ENCODE data around the gene SFPQ. TPM values are rescaled to one million over a fixed set of nuclear protein-coding genes. Genes with fewer than 3 reads are reported as not detected.

SFPQ gene
- total and polyA plus RNA-seq, 12 donors: 80.0 to 224 (median 95.2) TPM

DNA sequence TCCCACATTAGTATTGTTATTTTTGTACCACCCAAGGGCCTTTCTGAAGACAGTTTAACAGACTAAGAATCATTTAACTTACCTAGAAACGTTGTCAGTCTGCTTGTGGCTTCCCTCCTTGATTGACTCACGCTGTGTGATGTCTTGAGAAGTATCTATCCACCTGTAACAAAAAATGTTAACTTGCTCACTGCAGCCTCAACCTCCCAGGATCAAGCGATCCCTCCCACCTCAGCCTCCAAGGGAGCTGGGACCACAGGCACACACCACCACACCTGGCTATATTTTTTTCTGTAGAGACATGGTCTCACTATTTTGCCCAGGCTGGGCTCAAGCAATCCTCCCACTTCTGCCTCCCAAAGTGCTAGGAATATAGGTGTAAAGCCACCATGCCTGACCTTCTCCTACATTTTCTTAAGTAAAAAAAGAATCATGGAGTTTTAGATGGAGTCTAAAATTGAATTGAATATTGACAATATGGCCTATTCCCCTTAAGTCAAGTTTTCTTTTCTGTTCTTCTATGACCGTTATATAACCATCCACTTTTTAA, 15.6 kb downstream of the SFPQ start:
- DNase-seq (no peak), ATAC-seq (no peak)
- Histone ChIP-seq H3K9me3 (no peaks in the 10 kb centered on the region), H3K4me1 (peaks cover 3 to 48% (median 37%) of the 10 kb centered on the region in 9 donors), H3K36me3 (peaks cover 0 to 88% (median 72%) of the 10 kb centered on the region in 9 donors), H3K27ac (no peak overlapping the region), H3K4me3 (no peak overlapping the region), H3K27me3 (no peaks in the 10 kb centered on the region)
- WGBS, 2 donors: 92 to 93% methylated on average over 4 of the region's 4 CpGs
- TF ChIP-seq, protein P1, sequence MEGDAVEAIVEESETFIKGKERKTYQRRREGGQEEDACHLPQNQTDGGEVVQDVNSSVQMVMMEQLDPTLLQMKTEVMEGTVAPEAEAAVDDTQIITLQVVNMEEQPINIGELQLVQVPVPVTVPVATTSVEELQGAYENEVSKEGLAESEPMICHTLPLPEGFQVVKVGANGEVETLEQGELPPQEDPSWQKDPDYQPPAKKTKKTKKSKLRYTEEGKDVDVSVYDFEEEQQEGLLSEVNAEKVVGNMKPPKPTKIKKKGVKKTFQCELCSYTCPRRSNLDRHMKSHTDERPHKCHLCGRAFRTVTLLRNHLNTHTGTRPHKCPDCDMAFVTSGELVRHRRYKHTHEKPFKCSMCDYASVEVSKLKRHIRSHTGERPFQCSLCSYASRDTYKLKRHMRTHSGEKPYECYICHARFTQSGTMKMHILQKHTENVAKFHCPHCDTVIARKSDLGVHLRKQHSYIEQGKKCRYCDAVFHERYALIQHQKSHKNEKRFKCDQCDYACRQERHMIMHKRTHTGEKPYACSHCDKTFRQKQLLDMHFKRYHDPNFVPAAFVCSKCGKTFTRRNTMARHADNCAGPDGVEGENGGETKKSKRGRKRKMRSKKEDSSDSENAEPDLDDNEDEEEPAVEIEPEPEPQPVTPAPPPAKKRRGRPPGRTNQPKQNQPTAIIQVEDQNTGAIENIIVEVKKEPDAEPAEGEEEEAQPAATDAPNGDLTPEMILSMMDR (IDR thresholded peaks at IDR 0.05): no peak
- intact Hi-C loops (cut with DNase I): loop anchor here in 1 of 10 donors (10.0 kb wide), 1 partner anchor 143 kb away; the partner anchor contains the start of gene ZMYM6

DNA sequence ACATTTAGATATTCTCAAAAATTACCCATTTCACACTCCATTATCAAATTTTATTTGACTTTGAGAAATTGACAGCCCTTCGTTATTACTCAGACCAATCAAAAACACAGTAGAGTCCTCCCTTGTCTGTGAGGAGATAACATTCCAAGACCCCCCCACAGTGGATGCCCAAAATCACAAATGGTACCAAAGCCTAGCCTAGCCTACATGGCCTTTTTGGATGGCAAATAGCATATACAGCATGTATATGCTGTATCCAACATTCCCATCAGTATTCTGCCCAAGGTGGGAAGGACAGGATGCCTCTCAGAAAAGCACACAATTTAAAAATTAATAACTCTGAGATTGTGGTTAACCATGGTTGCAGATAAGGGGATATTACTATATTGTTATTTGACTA, 17.3 kb downstream of the SFPQ start:
- TF ChIP-seq, protein P1 (IDR thresholded peaks at IDR 0.05): no peak
- Histone ChIP-seq H3K4me3 (no peak overlapping the region), H3K9me3 (no peaks in the 10 kb centered on the region), H3K27me3 (no peaks in the 10 kb centered on the region), H3K4me1 (peaks cover 3 to 33% (median 23%) of the 10 kb centered on the region in 9 donors), H3K27ac (no peak overlapping the region), H3K36me3 (peaks cover 0 to 71% (median 56%) of the 10 kb centered on the region in 9 donors)
- no peak for DNase-seq
- WGBS, 2 donors: 89 to 95% methylated on average over 1 of the region's 1 CpG
- no peak for ATAC-seq
- intact Hi-C loops (cut with DNase I): loop anchor here in 1 of 10 donors (10.0 kb wide), 1 partner anchor 141 kb away; the partner anchor contains the start of gene ZMYM6

DNA sequence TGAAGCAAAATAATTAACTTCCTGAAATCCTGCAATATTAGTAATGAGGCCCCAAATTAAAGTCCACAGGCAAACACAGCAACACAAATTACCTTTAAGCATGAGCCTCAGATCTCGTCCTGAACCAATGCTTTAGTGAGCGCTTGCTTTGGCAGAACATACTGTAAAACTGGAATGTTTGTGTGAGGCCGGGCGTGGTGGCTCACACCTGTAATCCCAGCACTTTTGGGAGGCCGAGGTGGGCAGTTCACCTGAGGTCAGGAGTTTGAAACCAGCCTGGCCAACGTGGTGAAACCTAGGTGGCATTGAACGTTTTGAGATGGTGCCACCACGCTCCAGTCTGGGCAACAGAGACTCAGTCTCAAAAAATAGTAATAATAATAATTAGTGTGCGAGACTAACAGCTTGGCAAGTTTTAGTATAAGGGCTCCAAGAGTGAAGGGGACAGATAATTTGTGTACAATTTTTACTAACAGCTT, 17.8 kb downstream of the SFPQ start:
- Histone ChIP-seq H3K4me3 (no peak overlapping the region), H3K27me3 (no peaks in the 10 kb centered on the region), H3K27ac (no peak overlapping the region), H3K4me1 (peaks cover 3 to 29% (median 18%) of the 10 kb centered on the region in 9 donors), H3K9me3 (no peaks in the 10 kb centered on the region), H3K36me3 (peaks cover 0 to 66% (median 53%) of the 10 kb centered on the region in 9 donors)
- TF ChIP-seq, protein P1 (IDR thresholded peaks at IDR 0.05): no peak
- ATAC-seq (peak in 1 of 8 donors; percentile 16), DNase-seq (no peak)
- intact Hi-C loops (cut with DNase I): loop anchor here in 1 of 10 donors (10.0 kb wide), 1 partner anchor 140 kb away; the partner anchor contains the start of gene ZMYM6
- WGBS, 2 donors: 81 to 86% methylated on average over 9 of the region's 9 CpGs

DNA sequence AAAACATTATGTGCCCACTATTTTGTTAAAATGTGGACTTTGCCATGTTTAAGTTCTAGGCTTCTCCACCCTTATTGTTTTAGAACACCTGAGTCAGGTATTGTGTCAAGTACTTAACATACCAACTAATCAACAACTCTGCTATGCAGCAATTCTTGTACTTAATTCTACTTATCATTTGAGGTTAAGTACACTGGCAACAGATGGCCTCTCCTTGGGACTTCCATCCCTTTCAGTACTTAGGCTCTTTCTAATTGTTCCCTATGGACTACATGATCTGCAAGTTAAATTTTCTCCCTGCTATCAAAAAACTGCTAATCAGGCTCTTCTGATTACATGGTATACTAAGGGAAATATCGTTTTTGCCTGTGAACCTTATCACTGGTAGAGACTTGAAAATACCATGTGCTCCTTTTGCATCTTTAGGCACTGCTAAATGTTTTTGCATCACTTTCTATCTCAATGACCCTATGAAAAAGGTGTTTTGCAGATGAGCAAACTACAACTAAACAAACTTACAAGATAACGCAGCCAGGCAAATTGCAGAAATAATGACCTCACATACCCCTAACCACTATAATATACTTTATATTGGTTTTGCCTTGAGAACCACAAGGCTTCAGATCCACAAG, 18.9 kb downstream of the SFPQ start:
- intact Hi-C loops (cut with DNase I): loop anchor here in 1 of 10 donors (10.0 kb wide), 1 partner anchor 139 kb away; the partner anchor contains the start of gene ZMYM6
- Histone ChIP-seq H3K9me3 (no peaks in the 10 kb centered on the region), H3K27me3 (no peaks in the 10 kb centered on the region), H3K4me1 (peaks cover 0 to 18% (median 8%) of the 10 kb centered on the region in 9 donors), H3K27ac (no peak overlapping the region), H3K4me3 (no peak overlapping the region), H3K36me3 (peaks cover 0 to 55% (median 45%) of the 10 kb centered on the region in 9 donors)
- no peak for ATAC-seq
- TF ChIP-seq, protein P1 (IDR thresholded peaks at IDR 0.05): no peak
- 47 to 52% methylated on average over 2 of the region's 2 CpGs for WGBS, 2 donors
- DNase-seq: no peak

Data from heart right ventricle (tissue), 16 donors.